HepG2 (cell line): ENCODE measurements around the gene SRPRA.

Experiments used
- BRCA1 ChIP-seq: sonication (generic); formaldehyde crosslinking; IDR thresholded peaks from 2 replicates; pipeline ENCODE4 v1.4.0; 2020; ENCODE audit warnings: missing genetic modification reagents
- CTCF ChIP-seq: sonication (generic); formaldehyde crosslinking; IDR thresholded peaks from 2 replicates; pipeline ENCODE4 v1.5.0; 2020; ENCODE audit warnings: mild to moderate bottlenecking, missing genetic modification reagents, moderate library complexity
- KLF13 ChIP-seq: sonication (generic); formaldehyde crosslinking; IDR thresholded peaks from 2 replicates; pipeline ENCODE4 v1.4.0; 2020; ENCODE audit warnings: mild to moderate bottlenecking, missing genetic modification reagents
- PBX2 ChIP-seq: IDR thresholded peaks from 2 replicates; pipeline ENCODE4 v1.6.1; 2016; ENCODE audit warnings: control low read depth
- POLR2A ChIP-seq, 2 experiments: IDR thresholded peaks; 2 replicates each; pipeline ENCODE4 v1.6.1; 2011; ENCODE audit warnings: low read depth in 2 of 2, low read length in 2 of 2, mild to moderate bottlenecking in 1 of 2, moderate library complexity in 1 of 2; ENCODE audit not compliant: insufficient read depth in 1 of 2
- RFX5 ChIP-seq: IDR thresholded peaks from 2 replicates; pipeline ENCODE4 v1.6.1; 2011; ENCODE audit warnings: low read depth, low read length, improper control_type of control experiment
- SP4 ChIP-seq: sonication (generic); formaldehyde crosslinking; IDR thresholded peaks from 2 replicates; pipeline ENCODE4 v1.8.1; 2023; ENCODE audit warnings: mild to moderate bottlenecking, missing genetic modification reagents
- TOE1 ChIP-seq: sonication (generic); formaldehyde crosslinking; IDR thresholded peaks from 2 replicates; pipeline ENCODE4 v1.4.0; 2020; ENCODE audit warnings: mild to moderate bottlenecking, missing genetic modification reagents

GRCh38 chr11:126310200-126310991, 41.7 kb upstream of the SRPRA start:
- TF ChIP-seq BRCA1 (CRISPR knock-in tag) (no peak), PBX2 (no peak), KLF13 (no peak), TOE1 (CRISPR knock-in tag) (no peak), POLR2A (IDR thresholded peaks at IDR 0.05; ENCODE audit: insufficient read depth in 1 of 2, low read depth in 2 of 2, low read length in 2 of 2) (no peak), CTCF (CRISPR knock-in tag) (peak; percentile 95), RFX5 (no peak), SP4 (CRISPR knock-in tag) (no peak)
